PC-9 (cell line): ENCODE results near the gene PRR5. TPM values are rescaled to one million over a fixed set of nuclear protein-coding genes. Genes with fewer than 3 reads are reported as not detected.
A peak's percentile ranks its signal among the peaks of the same experiment; 100 is the strongest.

ENCODE experiments used
- BruUV-seq: library from RNA; stranded (reverse); fragments of 400-500 nt; replicated peaks from 2 replicates; lab custom pipeline; 2021; lab: Mats Ljungman, UMichigan
- CTCF ChIA-PET: fragments of 300-600 bp; sonication (Branson Sonifier 250); formaldehyde crosslinking; loops from one replicate; lab custom pipeline; 2022; ENCODE audit warnings: antibody characterized with exemption; lab: Charles Lee
- POLR2A ChIA-PET: fragments of 300-600 bp; sonication (Branson Sonifier 250); formaldehyde crosslinking; loops from one replicate; lab custom pipeline; 2022; ENCODE audit warnings: antibody characterized with exemption; ENCODE audit not compliant: unreplicated experiment; lab: Charles Lee
- DNase-seq, 2 experiments: peaks; one replicate each; pipeline versions ENCODE4 v3.0.0 to v3.0.0-alpha.2; 2015 to 2022; ENCODE audit warnings: mixed read lengths in 1 of 2
- H2AFZ ChIP-seq: fragments of 200-600 bp; sonication (generic); 2 replicates; pipeline ENCODE4 v1.8.1; 2017; ENCODE audit warnings: antibody characterized with exemption
- H3F3A ChIP-seq: fragments of 200-600 bp; sonication (generic); 2 replicates; pipeline ENCODE4 v1.8.1; 2017; ENCODE audit warnings: antibody characterized with exemption, mild to moderate bottlenecking, low read depth; ENCODE audit not compliant: insufficient read depth
- H3K27ac ChIP-seq: fragments of 200-600 bp; sonication (generic); 2 replicates; pipeline ENCODE4 v1.6.1; 2016; ENCODE audit warnings: mixed run types
- H3K27me3 ChIP-seq: fragments of 200-600 bp; sonication (generic); 2 replicates; pipeline ENCODE4 v1.6.1; 2016; ENCODE audit warnings: low read depth, mixed run types; ENCODE audit not compliant: insufficient read depth
- H3K36me3 ChIP-seq: fragments of 200-600 bp; sonication (generic); 2 replicates; pipeline ENCODE4 v1.6.1; 2016; ENCODE audit warnings: low read depth, mixed run types
- H3K4me1 ChIP-seq: fragments of 200-600 bp; sonication (generic); replicated peaks from 2 replicates; pipeline ENCODE4 v1.6.1; 2016; ENCODE audit warnings: mixed run types; ENCODE audit not compliant: insufficient read depth
- H3K4me2 ChIP-seq: fragments of 200-600 bp; sonication (generic); 2 replicates; pipeline ENCODE4 v1.6.1; 2017; ENCODE audit warnings: mixed run types
- H3K4me3 ChIP-seq: fragments of 200-600 bp; sonication (generic); 2 replicates; pipeline ENCODE4 v1.6.1; 2016; ENCODE audit warnings: mixed run types
- H3K79me2 ChIP-seq: fragments of 200-600 bp; sonication (generic); 2 replicates; pipeline ENCODE4 v1.6.1; 2017; ENCODE audit warnings: low read depth, mixed run types
- H3K9me2 ChIP-seq: fragments of 200-600 bp; sonication (generic); 2 replicates; pipeline ENCODE4 v1.8.1; 2017; ENCODE audit warnings: mild to moderate bottlenecking; ENCODE audit not compliant: insufficient read depth
- H3K9me3 ChIP-seq: fragments of 200-600 bp; sonication (generic); 2 replicates; pipeline ENCODE4 v1.8.1; 2016; ENCODE audit warnings: low read depth; ENCODE audit not compliant: insufficient read depth
- H4K20me1 ChIP-seq: fragments of 200-600 bp; sonication (generic); 2 replicates; pipeline ENCODE4 v1.8.1; 2017; ENCODE audit not compliant: insufficient read depth
- EZH2 ChIP-seq: fragments of 200-600 bp; sonication (generic); IDR thresholded peaks from 2 replicates; pipeline ENCODE4 v1.8.0; 2017; ENCODE audit warnings: antibody characterized with exemption, low read depth
- intact Hi-C: fragments of 100-400 bp; cut with micrococcal nuclease; formaldehyde crosslinking; loops from one replicate; pipeline ENCODE4 v1.10.0; 2022; ENCODE audit not compliant: unreplicated experiment
- total RNA-seq: library from RNA; stranded (reverse); gene quantifications from 2 replicates; pipeline ENCODE4 v1.2.3, GENCODE V29; 2021
- TF ChIP-seq, protein P1 (sequence below): fragments of 200-600 bp; sonication (generic); conservative IDR thresholded peaks from 2 replicates; pipeline ENCODE4 v1.6.1; 2017; ENCODE audit warnings: mixed run types, antibody characterized with exemption, mild to moderate bottlenecking, moderate library complexity

The PRR5 gene
- total RNA-seq, 1 experiment from 2014 or later: 22.1 TPM

DNA sequence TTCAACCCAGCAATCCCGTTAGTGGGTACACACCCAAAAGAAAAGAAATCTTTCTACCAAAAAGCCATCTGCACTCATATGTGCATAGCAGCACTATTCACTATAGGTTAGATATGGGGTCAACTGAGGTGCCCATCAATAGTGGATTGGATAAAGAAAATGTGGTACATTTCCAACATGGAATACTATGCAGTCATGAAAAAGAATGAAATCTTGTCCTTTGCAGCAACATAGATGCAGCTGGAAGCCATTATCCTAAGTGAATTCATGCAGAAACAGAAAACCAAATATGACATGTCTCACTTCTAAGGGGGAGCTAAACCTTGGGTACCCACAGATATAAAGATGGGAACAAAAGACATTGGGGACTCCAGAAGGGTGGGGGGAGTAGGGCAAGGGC, 48.5 kb downstream of the PRR5 start:
- Histone ChIP-seq H3K9me3 (no peaks in the 10 kb centered on the region), H3K36me3 (no peaks in the 10 kb centered on the region), H3K27me3 (no peaks in the 10 kb centered on the region), H3F3A (peaks cover 32% of the 10 kb centered on the region), H3K4me2 (no peak overlapping the region), H3K27ac (no peak overlapping the region), H3K4me1 (peaks cover 25% of the 10 kb centered on the region), H3K79me2 (peaks cover 29% of the 10 kb centered on the region), H2AFZ (no peak overlapping the region), H4K20me1 (peaks cover 7% of the 10 kb centered on the region; the same call in 1 of the 2 replicates), H3K9me2 (no peaks in the 10 kb centered on the region), H3K4me3 (no peak overlapping the region)
- CTCF ChIA-PET: no interaction called here
- DNase-seq: no peak
- intact Hi-C loops: no loop called here
- BruUV-seq: no TSS peak
- POLR2A ChIA-PET: no interaction called here
- TF ChIP-seq, protein P1, sequence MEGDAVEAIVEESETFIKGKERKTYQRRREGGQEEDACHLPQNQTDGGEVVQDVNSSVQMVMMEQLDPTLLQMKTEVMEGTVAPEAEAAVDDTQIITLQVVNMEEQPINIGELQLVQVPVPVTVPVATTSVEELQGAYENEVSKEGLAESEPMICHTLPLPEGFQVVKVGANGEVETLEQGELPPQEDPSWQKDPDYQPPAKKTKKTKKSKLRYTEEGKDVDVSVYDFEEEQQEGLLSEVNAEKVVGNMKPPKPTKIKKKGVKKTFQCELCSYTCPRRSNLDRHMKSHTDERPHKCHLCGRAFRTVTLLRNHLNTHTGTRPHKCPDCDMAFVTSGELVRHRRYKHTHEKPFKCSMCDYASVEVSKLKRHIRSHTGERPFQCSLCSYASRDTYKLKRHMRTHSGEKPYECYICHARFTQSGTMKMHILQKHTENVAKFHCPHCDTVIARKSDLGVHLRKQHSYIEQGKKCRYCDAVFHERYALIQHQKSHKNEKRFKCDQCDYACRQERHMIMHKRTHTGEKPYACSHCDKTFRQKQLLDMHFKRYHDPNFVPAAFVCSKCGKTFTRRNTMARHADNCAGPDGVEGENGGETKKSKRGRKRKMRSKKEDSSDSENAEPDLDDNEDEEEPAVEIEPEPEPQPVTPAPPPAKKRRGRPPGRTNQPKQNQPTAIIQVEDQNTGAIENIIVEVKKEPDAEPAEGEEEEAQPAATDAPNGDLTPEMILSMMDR: no peak
- no peak for TF ChIP-seq EZH2

DNA sequence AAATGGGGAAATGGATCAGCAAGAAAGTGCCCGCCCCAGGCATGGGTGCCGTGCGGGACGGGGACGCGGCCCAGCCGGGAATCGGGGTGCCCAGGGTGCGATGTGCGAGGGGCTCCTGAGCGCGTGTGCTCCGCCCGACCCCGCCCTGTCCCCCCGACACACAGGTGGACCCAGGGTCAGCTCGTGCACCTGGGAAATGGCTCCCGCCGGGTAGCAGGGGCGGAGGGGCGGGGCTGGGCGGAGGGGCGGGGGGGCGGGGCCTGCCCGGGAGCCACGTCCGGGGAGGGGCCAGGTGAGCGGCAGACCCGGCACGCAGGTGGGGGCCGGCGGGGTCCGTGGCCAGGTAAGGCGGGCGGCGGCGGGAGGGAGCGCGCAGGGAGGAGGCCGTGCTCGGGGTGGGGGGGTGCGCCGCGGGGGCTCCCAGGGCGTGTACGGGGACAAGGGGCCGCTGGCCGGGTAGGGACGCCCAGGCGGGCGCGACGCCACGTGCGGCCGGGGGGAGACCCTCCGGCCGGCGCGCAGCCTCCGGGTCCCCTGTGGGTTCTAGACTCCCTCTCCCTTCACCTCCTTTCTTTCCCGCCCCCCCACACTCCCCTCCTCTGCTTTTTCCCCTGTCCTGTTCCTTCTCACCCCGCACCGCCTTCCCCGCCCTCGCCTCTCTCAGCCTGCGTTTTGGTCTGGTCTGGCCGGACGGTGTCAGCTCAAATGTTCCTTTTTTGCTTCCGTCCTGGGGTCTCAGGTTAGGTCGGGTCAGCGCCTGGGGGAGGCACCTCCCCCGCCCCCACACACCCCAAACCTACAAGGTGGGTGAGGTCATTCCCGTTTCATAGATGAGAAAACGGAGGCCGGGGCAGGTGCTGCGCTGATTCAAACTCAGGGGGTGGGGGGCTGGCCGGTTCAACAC, 50.5 kb downstream of the PRR5 start, which contains the start of gene ARHGAP8:
ARHGAP8 (plus strand) TSS at position 291 of the 904 bp plus-strand sequence. CDS start 33,953 bp downstream, outside the sequence.
- H3K79me2 ChIP-seq: peaks cover 42% of the 10 kb centered on the region
- H4K20me1 ChIP-seq: peaks cover 7% of the 10 kb centered on the region; the same call in 1 of the 2 replicates
- CTCF ChIA-PET: interaction anchor here (0.6 to 0.7 kb wide), 2 partner anchors 30 to 1648 kb away, joined by 8 to 11 read pairs; no protein-coding TSS in a partner anchor
- peak within 1 kb of the TSS; percentile 77 for H3K27ac ChIP-seq
- intact Hi-C loops: no loop called here
- peak within 1 kb of the TSS; percentile 80 for H2AFZ ChIP-seq
- H3K27me3 ChIP-seq: no peaks in the 10 kb centered on the region
- peak within 1 kb of the TSS; percentile 98 for H3K4me2 ChIP-seq
- no peaks in the 10 kb centered on the region for H3K9me2 ChIP-seq
- TF ChIP-seq EZH2: no peak
- TF ChIP-seq, protein P1: no peak
- POLR2A ChIA-PET: interaction anchor here (0.6 kb wide), 2 partner anchors 411 to 563 kb away, joined by 3 to 7 read pairs; partner anchors contain the start of gene NUP50
- peak within 1 kb of the TSS; percentile 100 for H3K4me3 ChIP-seq
- BruUV-seq: no TSS peak
- no peaks in the 10 kb centered on the region for H3K36me3 ChIP-seq
- peaks cover 44% of the 10 kb centered on the region for H3K4me1 ChIP-seq
- no peaks in the 10 kb centered on the region for H3K9me3 ChIP-seq
- H3F3A ChIP-seq: peaks cover 36% of the 10 kb centered on the region
- peak in 1 of 2 experiments; percentile 70 for DNase-seq

DNA sequence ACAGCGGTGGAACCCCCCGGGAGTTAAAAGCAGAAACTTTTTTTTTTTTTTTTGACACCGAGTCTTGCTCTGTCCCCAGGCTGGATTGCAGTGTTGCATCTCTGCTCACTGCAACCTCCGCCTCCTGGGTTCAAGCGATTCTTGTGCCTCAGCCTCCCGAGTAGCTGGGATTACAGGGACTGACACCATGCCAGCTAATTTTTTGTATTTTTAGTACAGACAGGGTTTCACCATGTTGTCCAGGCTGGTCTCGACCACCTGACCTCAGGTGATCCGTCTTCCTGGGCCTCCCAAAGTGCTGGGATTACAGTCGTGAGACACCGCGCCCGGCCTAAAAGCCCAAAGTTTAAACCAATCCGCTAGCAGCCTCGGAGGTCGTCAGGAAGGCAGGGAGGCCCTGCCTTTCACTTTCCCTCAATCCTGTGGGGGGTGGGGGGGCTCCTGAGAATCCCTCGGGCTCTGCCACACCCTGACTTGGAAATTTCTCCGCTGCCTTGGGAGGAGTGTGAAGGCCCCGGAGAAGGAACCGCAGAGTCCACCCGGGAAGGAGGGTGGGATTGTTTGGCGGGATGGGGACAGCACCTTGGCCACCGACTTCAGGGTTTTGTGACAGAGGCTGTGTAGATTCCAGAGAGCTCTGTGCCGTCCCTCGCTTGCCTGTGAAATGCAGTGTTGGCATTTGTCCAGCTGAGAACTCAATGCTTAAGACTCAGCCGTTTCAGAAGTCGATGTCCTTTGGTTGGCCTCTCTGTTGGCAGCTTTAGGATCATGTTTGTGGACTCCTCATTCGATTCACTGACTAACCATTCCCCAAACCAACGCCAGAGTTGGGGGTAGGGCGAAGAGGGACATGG, 51.4 kb downstream of the PRR5 start:
- Histone ChIP-seq H3K79me2 (peaks cover 51% of the 10 kb centered on the region), H3K27ac (peak overlapping the region; percentile 77), H2AFZ (peak overlapping the region; percentile 80), H3K27me3 (no peaks in the 10 kb centered on the region), H3K9me3 (no peaks in the 10 kb centered on the region), H4K20me1 (peaks cover 13% of the 10 kb centered on the region), H3K36me3 (no peaks in the 10 kb centered on the region), H3K4me1 (peaks cover 51% of the 10 kb centered on the region), H3K4me3 (peak overlapping the region; percentile 100), H3K9me2 (no peaks in the 10 kb centered on the region), H3F3A (peaks cover 36% of the 10 kb centered on the region), H3K4me2 (peak overlapping the region; percentile 98)
- CTCF ChIA-PET: interaction anchor here (0.6 kb wide), 1 partner anchor 493 kb away, joined by 3 read pairs; no protein-coding TSS in a partner anchor
- DNase-seq: peak in 1 of 2 experiments; percentile 67
- BruUV-seq: TSS peak; percentile 67
- intact Hi-C loops: no loop called here
- POLR2A ChIA-PET: interaction anchor here (0.6 kb wide), 1 partner anchor 1989 kb away, joined by 7 read pairs; no protein-coding TSS in a partner anchor
- no peak for TF ChIP-seq EZH2
- TF ChIP-seq, protein P1: no peak
